Measurements from ENCODE around the gene FAM204A. TPM values are rescaled to one million over a fixed set of nuclear protein-coding genes. Genes with fewer than 3 reads are reported as not detected.

The FAM204A gene
- total and polyA plus RNA-seq, 10 of the 15 experiments (the other 5 are each of a cell fraction or from before 2014, with no cell fraction given): 24.5 to 96.0 (median 67.6) TPM

DNA sequence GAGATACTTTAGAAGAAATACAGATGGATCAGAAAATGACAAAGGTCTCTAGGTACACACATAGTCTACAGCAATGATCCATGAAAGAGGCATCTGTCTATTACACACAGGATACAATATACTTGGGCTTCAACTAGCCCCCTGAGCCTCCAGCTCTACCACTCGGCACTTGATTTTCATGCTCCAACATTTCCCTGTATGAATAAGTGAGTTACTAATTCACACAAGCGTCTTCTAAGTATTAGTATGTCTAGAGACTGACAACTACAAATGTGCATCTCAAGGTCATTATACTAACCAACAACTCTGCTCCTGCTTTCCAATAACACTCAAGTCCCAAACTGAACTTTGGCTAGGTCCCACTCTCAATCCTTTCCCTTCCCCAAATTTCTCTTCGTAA lies 8.3 kb downstream of the FAM204A start:
- SMC1A ChIA-PET (ENCODE audit: uncharacterized antibody, unreplicated experiment): no interaction called here
- CTCF ChIA-PET: no interaction called here
- no peak for DNase-seq (ENCODE audit: low read depth, low spot score)
- 72% methylated on average over 3 of the region's 3 CpGs for WGBS (ENCODE audit: insufficient coverage, insufficient replicate concordance, low lambda C conversion rate, missing lambda C conversion rate)
- intact Hi-C loops (cut with micrococcal nuclease; ENCODE audit: unreplicated experiment) (no loop called here), in situ Hi-C loops (cut with MboI) (no loop called here)
- Histone ChIP-seq H2AFZ (ENCODE audit: control insufficient read depth, low read depth, low read length) (no peak overlapping the region), H4K20me1 (ENCODE audit: control insufficient read depth, insufficient read depth) (no peaks in the 10 kb centered on the region), H3K9ac (ENCODE audit: control insufficient read depth, insufficient read depth, low read length) (no peak overlapping the region), H3K4me2 (ENCODE audit: control insufficient read depth, insufficient read depth) (no peak overlapping the region), H3K36me3 (ENCODE audit: control insufficient read depth in 2 of 2, insufficient read depth in 2 of 2, low read length in 1 of 2) (peaks cover 4 to 19% of the 10 kb centered on the region in 2 experiments), H3K4me3 (no peak overlapping the region), H3K27me3 (replicated peaks in 1 of 2; ENCODE audit: control insufficient read depth in 2 of 2, insufficient read depth in 2 of 2, low read length in 1 of 2) (no peaks in the 10 kb centered on the region), H3K4me1 (ENCODE audit: control insufficient read depth, insufficient read depth, low read length) (no peaks in the 10 kb centered on the region), H3K27ac (ENCODE audit: control insufficient read depth, insufficient read depth) (no peak overlapping the region), H3K9me3 (replicated peaks; ENCODE audit: control insufficient read depth, insufficient read depth, low read length) (no peaks in the 10 kb centered on the region), H3K79me2 (ENCODE audit: control insufficient read depth, insufficient read depth, low read length) (peaks cover 2% of the 10 kb centered on the region)
- no TSS peak for BruUV-seq (replicated peaks)
- FAIRE-seq: no peak
- ATAC-seq: no peak
- POLR2A ChIA-PET: no interaction called here
- RAD21 ChIA-PET (ENCODE audit: unreplicated experiment): interaction anchor here (0.5 kb wide), 1 partner anchor 37 kb away, joined by 3 read pairs; no protein-coding TSS in a partner anchor
- TF ChIP-seq USF1 (IDR thresholded peaks at IDR 0.05; ENCODE audit: borderline replicate concordance, extremely low read length, insufficient read depth, low read depth, low read length): no peak
- no peak for TF ChIP-seq CTCF (IDR thresholded peaks at IDR 0.05 in 2 of 3, conservative IDR thresholded peaks at IDR 0.05 in 1 of 3; ENCODE audit: control insufficient read depth in 2 of 3, extremely low read depth in 1 of 3, insufficient read depth in 1 of 3, low read depth in 3 of 3, low read length in 3 of 3)
- TF ChIP-seq, protein P1, sequence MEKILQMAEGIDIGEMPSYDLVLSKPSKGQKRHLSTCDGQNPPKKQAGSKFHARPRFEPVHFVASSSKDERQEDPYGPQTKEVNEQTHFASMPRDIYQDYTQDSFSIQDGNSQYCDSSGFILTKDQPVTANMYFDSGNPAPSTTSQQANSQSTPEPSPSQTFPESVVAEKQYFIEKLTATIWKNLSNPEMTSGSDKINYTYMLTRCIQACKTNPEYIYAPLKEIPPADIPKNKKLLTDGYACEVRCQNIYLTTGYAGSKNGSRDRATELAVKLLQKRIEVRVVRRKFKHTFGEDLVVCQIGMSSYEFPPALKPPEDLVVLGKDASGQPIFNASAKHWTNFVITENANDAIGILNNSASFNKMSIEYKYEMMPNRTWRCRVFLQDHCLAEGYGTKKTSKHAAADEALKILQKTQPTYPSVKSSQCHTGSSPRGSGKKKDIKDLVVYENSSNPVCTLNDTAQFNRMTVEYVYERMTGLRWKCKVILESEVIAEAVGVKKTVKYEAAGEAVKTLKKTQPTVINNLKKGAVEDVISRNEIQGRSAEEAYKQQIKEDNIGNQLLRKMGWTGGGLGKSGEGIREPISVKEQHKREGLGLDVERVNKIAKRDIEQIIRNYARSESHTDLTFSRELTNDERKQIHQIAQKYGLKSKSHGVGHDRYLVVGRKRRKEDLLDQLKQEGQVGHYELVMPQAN (conservative IDR thresholded peaks at IDR 0.05): no peak
- TF ChIP-seq CHD4 (IDR thresholded peaks at IDR 0.05): no peak
- no peak for TF ChIP-seq SPI1 (IDR thresholded peaks at IDR 0.05; ENCODE audit: borderline replicate concordance, insufficient read depth, low read depth, low read length)
- TF ChIP-seq TCF12 (IDR thresholded peaks at IDR 0.05; ENCODE audit: low read depth, low read length): no peak
- TF ChIP-seq NFXL1 (IDR thresholded peaks at IDR 0.05; ENCODE audit: borderline replicate concordance): no peak
- TF ChIP-seq PAX8 (IDR thresholded peaks at IDR 0.05): no peak
- no peak for TF ChIP-seq NBN (IDR thresholded peaks at IDR 0.05)
- no peak for TF ChIP-seq NR2C2 (IDR thresholded peaks at IDR 0.05; ENCODE audit: borderline replicate concordance, control insufficient read depth, insufficient read length, low read depth)
- no peak for TF ChIP-seq TBL1XR1 (IDR thresholded peaks at IDR 0.05; ENCODE audit: low read depth, low read length)
- TF ChIP-seq, protein P2, sequence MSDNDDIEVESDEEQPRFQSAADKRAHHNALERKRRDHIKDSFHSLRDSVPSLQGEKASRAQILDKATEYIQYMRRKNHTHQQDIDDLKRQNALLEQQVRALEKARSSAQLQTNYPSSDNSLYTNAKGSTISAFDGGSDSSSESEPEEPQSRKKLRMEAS (IDR thresholded peaks at IDR 0.05; ENCODE audit: low read depth, low read length): no peak
- TF ChIP-seq CBFB (IDR thresholded peaks at IDR 0.05; ENCODE audit: low read depth): no peak
